Tibial nerve (tissue), 4 donors: ENCODE measurements around the gene LSAMP. TPM values are rescaled to one million over a fixed set of nuclear protein-coding genes. Genes with fewer than 3 reads are reported as not detected.

Source experiments
- DNase-seq, 2 donors: peaks; one replicate each; pipeline ENCODE4 v3.0.0-alpha.2; 2019; ENCODE audit warnings: low spot score in 2 of 2
- H3K27ac ChIP-seq, 4 donors: fragments of 200-600 bp; sonication (generic) in 3 of 4; one replicate each; pipeline ENCODE4 v1.5.1; 2017 to 2019; ENCODE audit warnings: mild to moderate bottlenecking in 1 of 4
- H3K27me3 ChIP-seq, 2 donors: fragments of 200-600 bp; sonication (generic) in 1 of 2; one replicate each; pipeline versions ENCODE4 v1.5.1 to v1.6.0; 2017 to 2019
- H3K36me3 ChIP-seq, 3 donors: fragments of 200-600 bp; sonication (generic); one replicate each; pipeline ENCODE4 v1.5.1; 2018 to 2019
- H3K4me1 ChIP-seq, 4 donors: fragments of 200-600 bp; sonication (generic) in 3 of 4; one replicate each; pipeline ENCODE4 v1.5.1; 2017 to 2019
- H3K4me3 ChIP-seq, 4 donors: fragments of 200-600 bp; sonication (generic) in 3 of 4; one replicate each; pipeline ENCODE4 v1.5.1; 2017 to 2019; ENCODE audit warnings: mild to moderate bottlenecking in 1 of 4, moderate library complexity in 1 of 4
- H3K9me3 ChIP-seq, 4 donors: fragments of 200-600 bp; sonication (generic) in 3 of 4; one replicate each; pipeline ENCODE4 v1.5.1; 2017 to 2019
- CTCF ChIP-seq, 5 experiments: fragments of 200-600 bp in 3 of 5; fragments of 450-650 bp in 2 of 5; sonication (generic) in 3 of 5; IDR thresholded peaks; one replicate each; pipeline ENCODE4 v1.5.1; 2016 to 2019; ENCODE audit warnings: antibody characterized with exemption in 5 of 5, mild to moderate bottlenecking in 3 of 5, moderate library complexity in 2 of 5
- EP300 ChIP-seq, 2 donors: sonication (generic); formaldehyde crosslinking; IDR thresholded peaks; one replicate each; pipeline ENCODE4 v1.6.1; 2017; ENCODE audit warnings: antibody characterized with exemption in 2 of 2, mild to moderate bottlenecking in 1 of 2
- POLR2A ChIP-seq, 2 donors: fragments of 450-650 bp; IDR thresholded peaks; one replicate each; pipeline ENCODE4 v1.6.1; 2017; ENCODE audit warnings: antibody characterized with exemption in 2 of 2, mild to moderate bottlenecking in 2 of 2, moderate library complexity in 2 of 2
- WGBS, 2 donors: methylation state at CpG; one replicate each; pipeline ENCODE4 v1.1.5; 2018; 5-methylcytosine and 5-hydroxymethylcytosine counted together
- total RNA-seq, 4 donors: library from RNA; depleted of rRNA; stranded (reverse); fragments of >200 nt; gene quantifications; one replicate each; pipeline ENCODE4 v1.1.0, GENCODE V29; 2016

LSAMP gene
- total RNA-seq, 4 donors from 2014 or later: 3.6 to 6.1 (median 4.2) TPM

- H3K27ac ChIP-seq: no peak overlapping the region
- no peaks in the 10 kb centered on the region for H3K9me3 ChIP-seq
- H3K4me1 ChIP-seq: no peaks in the 10 kb centered on the region
- H3K4me3 ChIP-seq: no peak overlapping the region
- no peaks in the 10 kb centered on the region for H3K36me3 ChIP-seq
- 73 to 76% methylated on average over 4 of the region's 4 CpGs for WGBS, 2 donors
- DNase-seq: no peak
- no peaks in the 10 kb centered on the region for H3K27me3 ChIP-seq
- TF ChIP-seq CTCF (IDR thresholded peaks at IDR 0.05): no peak
- TF ChIP-seq EP300 (IDR thresholded peaks at IDR 0.05): no peak
- TF ChIP-seq POLR2A (IDR thresholded peaks at IDR 0.05): no peak
Observed at GRCh38 chr3:116350119-116350733, 95.1 kb downstream of the LSAMP start.

- Histone ChIP-seq H3K4me1 (no peaks in the 10 kb centered on the region), H3K27me3 (no peaks in the 10 kb centered on the region), H3K27ac (no peak overlapping the region), H3K4me3 (no peak overlapping the region), H3K9me3 (no peaks in the 10 kb centered on the region), H3K36me3 (no peaks in the 10 kb centered on the region)
- WGBS, 2 donors: 90 to 91% methylated on average over 3 of the region's 3 CpGs
- DNase-seq: no peak
- no peak for TF ChIP-seq POLR2A (IDR thresholded peaks at IDR 0.05)
- TF ChIP-seq EP300 (IDR thresholded peaks at IDR 0.05): no peak
Observed at GRCh38 chr3:116348216-116348615, 97.1 kb downstream of the LSAMP start.

DNA sequence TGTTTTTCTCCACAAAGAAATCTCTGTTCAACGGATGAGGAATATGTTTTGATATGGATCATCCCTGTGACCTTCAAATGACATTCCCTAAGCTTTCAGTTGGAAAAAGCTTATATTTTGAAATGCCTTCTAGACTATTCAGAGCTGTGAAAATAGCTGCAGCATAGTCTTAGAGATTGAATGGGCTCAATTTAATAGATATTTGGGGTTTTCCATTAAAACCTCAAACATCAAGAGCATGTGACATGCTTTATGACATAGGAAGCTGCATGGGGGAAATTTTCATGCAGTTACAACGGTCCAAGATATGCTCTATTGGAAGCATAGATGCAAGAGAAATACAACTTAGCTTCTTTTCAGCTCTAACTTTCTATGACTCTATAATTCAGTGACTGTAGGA, 102.8 kb downstream of the LSAMP start:
- Histone ChIP-seq H3K36me3 (no peaks in the 10 kb centered on the region), H3K9me3 (no peaks in the 10 kb centered on the region), H3K27me3 (no peaks in the 10 kb centered on the region), H3K4me1 (no peaks in the 10 kb centered on the region), H3K27ac (peak overlapping the region in 1 of 4 donors; percentile 20), H3K4me3 (no peak overlapping the region)
- TF ChIP-seq POLR2A (IDR thresholded peaks at IDR 0.05) (no peak), CTCF (IDR thresholded peaks at IDR 0.05) (no peak), EP300 (IDR thresholded peaks at IDR 0.05) (no peak)
- DNase-seq: no peak
- 29 to 44% methylated on average over 2 of the region's 2 CpGs for WGBS, 2 donors

DNA sequence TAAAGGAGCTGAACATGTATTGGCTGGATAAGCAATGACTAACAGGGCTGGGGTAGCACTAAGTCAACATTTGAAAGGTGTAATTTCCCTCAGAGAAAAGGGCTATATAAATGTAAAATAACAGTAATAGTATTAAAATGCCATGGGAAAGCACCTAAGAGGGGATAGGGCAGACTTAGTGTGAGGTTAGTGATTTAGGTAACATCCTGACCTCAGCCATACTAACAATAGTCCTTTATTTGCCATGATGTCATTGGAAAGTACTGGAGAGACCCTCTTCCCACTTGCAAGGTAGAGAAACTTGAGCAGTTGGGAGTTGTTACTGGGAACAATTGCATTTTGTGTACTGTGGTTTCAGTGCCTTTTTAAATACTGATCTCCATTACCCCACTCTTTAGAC, 103.4 kb downstream of the LSAMP start:
- no peaks in the 10 kb centered on the region for H3K9me3 ChIP-seq
- H3K36me3 ChIP-seq: no peaks in the 10 kb centered on the region
- no peak for DNase-seq
- H3K27ac ChIP-seq: no peak overlapping the region
- no peaks in the 10 kb centered on the region for H3K4me1 ChIP-seq
- H3K27me3 ChIP-seq: no peaks in the 10 kb centered on the region
- TF ChIP-seq POLR2A (IDR thresholded peaks at IDR 0.05) (no peak), EP300 (IDR thresholded peaks at IDR 0.05) (no peak), CTCF (IDR thresholded peaks at IDR 0.05) (no peak)
- no peak overlapping the region for H3K4me3 ChIP-seq

GRCh38 chr3:116341381-116341780, 103.9 kb downstream of the LSAMP start:
- Histone ChIP-seq H3K4me3 (no peak overlapping the region), H3K4me1 (no peaks in the 10 kb centered on the region), H3K36me3 (no peaks in the 10 kb centered on the region), H3K9me3 (no peaks in the 10 kb centered on the region), H3K27ac (no peak overlapping the region), H3K27me3 (no peaks in the 10 kb centered on the region)
- DNase-seq: no peak
- 73 to 75% methylated on average over 2 of the region's 2 CpGs for WGBS, 2 donors
- TF ChIP-seq EP300 (IDR thresholded peaks at IDR 0.05) (no peak), POLR2A (IDR thresholded peaks at IDR 0.05) (no peak), CTCF (IDR thresholded peaks at IDR 0.05) (no peak)
